Subcutaneous abdominal adipose tissue (tissue), 5 donors: ENCODE measurements around the gene RRAS2.
A peak's percentile ranks its signal among the peaks of the same experiment; 100 is the strongest.

Experiments used
- H3K27ac ChIP-seq: one replicate; pipeline ENCODE4 v1.7.0; 2013; ENCODE audit warnings: low read depth, mild to moderate bottlenecking, inconsistent platforms, low read length, moderate library complexity
- H3K27me3 ChIP-seq, 5 donors: one replicate each; pipeline ENCODE4 v1.7.0; 2013; ENCODE audit warnings: low read length in 5 of 5, inconsistent platforms in 1 of 5; ENCODE audit not compliant: control insufficient read depth in 5 of 5, insufficient read depth in 4 of 5
- H3K36me3 ChIP-seq, 5 donors: one replicate each; pipeline ENCODE4 v1.7.0; 2013; ENCODE audit warnings: low read length in 5 of 5; ENCODE audit not compliant: control insufficient read depth in 5 of 5, insufficient read depth in 5 of 5
- H3K4me1 ChIP-seq, 5 donors: one replicate each; pipeline ENCODE4 v1.7.0; 2013; ENCODE audit warnings: low read length in 5 of 5, mild to moderate bottlenecking in 3 of 5, moderate library complexity in 1 of 5; ENCODE audit not compliant: control insufficient read depth in 5 of 5, insufficient read depth in 5 of 5
- H3K4me3 ChIP-seq, 5 donors: one replicate each; pipeline ENCODE4 v1.7.0; 2013; ENCODE audit warnings: low read length in 5 of 5, low read depth in 1 of 5
- H3K9ac ChIP-seq, 5 donors: one replicate each; pipeline ENCODE4 v1.7.0; 2013; ENCODE audit warnings: low read length in 5 of 5, mild to moderate bottlenecking in 4 of 5, moderate library complexity in 3 of 5
- H3K9me3 ChIP-seq, 5 donors: one replicate each; pipeline ENCODE4 v1.7.0; 2013; ENCODE audit warnings: low read length in 5 of 5; ENCODE audit not compliant: control insufficient read depth in 5 of 5
- donor health status: healthy.
- donor health status: healthy.
- donor health status: healthy.
- donor health status: healthy.
- donor health status: healthy.

RRAS2 gene

DNA sequence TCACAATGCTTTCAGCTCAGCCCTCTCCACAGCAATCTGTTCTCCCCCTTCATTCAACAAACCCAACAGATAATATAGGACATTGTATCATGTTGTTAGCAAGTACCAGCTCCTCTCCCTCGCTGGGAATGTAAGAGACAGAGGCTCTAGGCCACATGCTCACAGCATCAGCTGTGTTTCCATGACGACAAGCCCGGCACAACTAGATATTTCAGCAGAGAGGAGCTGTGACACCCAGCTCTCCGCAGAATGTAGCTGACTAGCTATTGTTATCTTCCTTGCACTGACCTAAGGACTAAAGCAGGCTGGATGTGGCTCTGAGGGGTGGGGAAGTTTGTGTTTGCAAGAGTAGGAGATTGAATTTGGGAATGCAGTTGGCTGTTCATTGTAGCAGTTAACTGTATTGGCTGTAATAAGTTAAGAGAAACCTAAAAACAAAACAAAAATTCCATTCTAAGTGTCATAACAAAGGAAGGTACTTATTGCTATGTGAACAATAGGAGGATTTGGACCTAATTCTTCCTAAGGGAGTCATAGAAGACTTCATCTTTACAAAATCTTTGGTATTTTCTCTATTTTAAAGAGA lies 28.0 kb upstream of the RRAS2 start:
- Histone ChIP-seq H3K27me3 (peaks cover 0 to 3% (median 0%) of the 10 kb centered on the region in 5 donors), H3K9ac (no peak overlapping the region), H3K27ac (no peak overlapping the region)

DNA sequence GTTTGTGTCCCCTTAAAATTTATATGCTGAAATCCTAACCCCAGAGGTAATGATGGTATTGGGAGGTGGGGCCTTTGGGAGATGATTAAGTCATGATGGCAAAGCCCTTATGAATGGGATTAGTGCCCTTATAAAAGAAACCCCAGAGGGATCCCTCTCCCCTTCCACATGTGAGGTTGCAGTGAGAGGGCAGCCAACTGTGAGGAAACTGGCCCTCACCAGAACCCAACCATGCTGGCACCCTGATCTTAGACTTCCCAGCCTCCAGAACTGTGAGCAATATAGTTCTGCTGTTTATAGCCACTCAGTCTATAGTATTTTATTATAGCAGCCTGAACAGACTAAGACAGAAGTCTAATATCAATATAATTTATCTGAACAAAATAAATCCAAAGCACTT lies 27.1 kb upstream of the RRAS2 start:
- H3K27me3 ChIP-seq: peaks cover 0 to 3% (median 0%) of the 10 kb centered on the region in 5 donors
- H3K9me3 ChIP-seq: no peaks in the 10 kb centered on the region
- no peak overlapping the region for H3K9ac ChIP-seq
- peaks cover 3 to 37% (median 23%) of the 10 kb centered on the region in 5 donors for H3K4me1 ChIP-seq
- no peaks in the 10 kb centered on the region for H3K36me3 ChIP-seq
- H3K4me3 ChIP-seq: no peak overlapping the region
- no peak overlapping the region for H3K27ac ChIP-seq

More for the DNA sequence above, 28.0 kb upstream of the RRAS2 start:
- no peaks in the 10 kb centered on the region for H3K36me3 ChIP-seq
- no peaks in the 10 kb centered on the region for H3K9me3 ChIP-seq
- no peak overlapping the region for H3K4me3 ChIP-seq
- peaks cover 3 to 29% (median 17%) of the 10 kb centered on the region in 5 donors for H3K4me1 ChIP-seq

DNA sequence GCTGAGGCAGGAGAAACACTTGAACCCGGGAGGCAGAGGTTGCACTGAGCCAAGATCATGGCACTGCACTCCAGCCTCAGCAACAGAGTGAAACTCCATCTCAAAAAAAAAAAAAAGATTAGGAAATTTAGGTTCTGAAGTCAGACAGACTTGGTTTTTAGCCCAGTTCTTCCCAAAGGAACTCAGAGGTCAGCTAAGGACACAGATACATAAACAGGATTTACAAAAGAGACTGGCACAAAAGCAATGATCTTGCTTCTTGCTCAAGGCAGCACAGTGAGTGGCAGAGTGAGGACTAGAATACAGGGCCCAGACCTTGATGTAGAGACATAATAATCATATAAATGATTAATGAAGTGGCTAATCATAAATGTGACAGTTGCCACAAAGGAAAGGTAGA lies 25.4 kb upstream of the RRAS2 start:
- no peaks in the 10 kb centered on the region for H3K9me3 ChIP-seq
- peaks cover 3 to 41% (median 29%) of the 10 kb centered on the region in 5 donors for H3K4me1 ChIP-seq
- no peak overlapping the region for H3K9ac ChIP-seq
- peaks cover 0 to 5% (median 0%) of the 10 kb centered on the region in 5 donors for H3K27me3 ChIP-seq
- no peaks in the 10 kb centered on the region for H3K36me3 ChIP-seq
- peak overlapping the region; percentile 37 for H3K27ac ChIP-seq
- H3K4me3 ChIP-seq: no peak overlapping the region

DNA sequence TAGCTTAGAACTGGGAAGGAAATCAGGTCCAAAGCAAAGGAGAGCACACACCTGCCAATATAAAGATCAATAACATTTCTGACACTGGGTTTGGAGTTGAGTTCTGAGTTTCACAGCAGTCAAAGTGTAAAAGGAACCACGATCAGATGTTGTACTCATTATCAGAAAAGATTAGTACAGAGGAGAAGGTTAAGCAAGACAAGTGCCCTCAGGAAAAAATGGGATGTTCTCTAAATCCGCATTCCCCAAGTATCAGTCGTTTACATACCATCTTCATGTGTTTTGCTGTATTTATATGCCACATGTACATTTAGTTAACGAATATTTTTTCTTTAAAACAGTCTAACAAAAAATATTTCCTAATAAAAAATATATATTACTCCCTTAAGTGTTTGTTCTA lies 23.0 kb upstream of the RRAS2 start:
- Histone ChIP-seq H3K9ac (peak overlapping the region in 1 of 5 donors; percentile 77), H3K4me3 (peak overlapping the region in 1 of 5 donors; percentile 66)

GRCh38 chr11:14380947-14381561 lies 22.1 kb upstream of the RRAS2 start:
- H3K4me1 ChIP-seq: peaks cover 3 to 36% (median 29%) of the 10 kb centered on the region in 5 donors
- H3K27me3 ChIP-seq: peaks cover 0 to 5% (median 0%) of the 10 kb centered on the region in 5 donors
- peak overlapping the region; percentile 83 for H3K27ac ChIP-seq
- H3K9me3 ChIP-seq: no peaks in the 10 kb centered on the region
- H3K9ac ChIP-seq: peak overlapping the region; percentile 33 to 77 (median 42)
- peak overlapping the region; percentile 31 to 73 (median 62) for H3K4me3 ChIP-seq
- H3K36me3 ChIP-seq: no peaks in the 10 kb centered on the region

More for the DNA sequence above, 23.0 kb upstream of the RRAS2 start:
- H3K27me3 ChIP-seq: peaks cover 0 to 5% (median 0%) of the 10 kb centered on the region in 5 donors
- no peaks in the 10 kb centered on the region for H3K9me3 ChIP-seq
- peaks cover 3 to 39% (median 29%) of the 10 kb centered on the region in 5 donors for H3K4me1 ChIP-seq
- no peaks in the 10 kb centered on the region for H3K36me3 ChIP-seq
- peak overlapping the region; percentile 83 for H3K27ac ChIP-seq

DNA sequence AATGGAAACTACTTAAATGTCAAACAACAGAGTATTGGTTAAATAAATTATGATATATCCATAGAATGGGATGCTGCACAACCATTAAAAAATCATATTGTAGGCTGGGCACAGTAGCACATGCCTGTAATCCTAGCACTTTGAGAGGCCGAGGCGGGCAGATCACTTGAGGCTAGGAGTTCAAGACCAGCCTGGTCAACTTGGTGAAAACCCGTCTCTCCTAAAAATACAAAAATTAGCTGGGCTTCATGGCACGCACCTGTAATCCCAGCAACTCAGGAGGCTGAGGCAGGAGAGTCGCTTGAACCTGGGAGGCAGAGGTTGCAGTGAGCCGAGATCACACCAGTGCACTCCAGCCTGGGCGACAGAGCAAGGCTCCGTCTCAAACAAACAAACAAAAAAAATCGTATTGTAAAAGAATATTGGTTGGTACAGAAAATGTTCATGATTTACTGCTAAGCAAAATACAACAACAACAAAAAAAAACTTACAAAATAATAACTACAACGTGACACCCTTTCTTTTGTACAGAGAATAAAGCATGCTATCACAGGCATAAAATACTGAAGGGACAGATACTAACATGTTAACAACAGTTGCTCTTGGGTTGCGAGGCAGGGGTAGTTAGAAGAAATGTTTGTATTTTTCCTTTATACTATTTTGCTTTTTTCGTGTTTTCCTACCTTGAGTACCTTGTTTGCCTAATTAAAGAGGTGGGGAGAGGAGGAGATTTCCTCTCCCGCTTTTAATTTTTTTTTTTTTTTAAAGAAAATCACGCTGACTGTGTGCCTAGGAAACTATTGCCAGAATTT lies 21.3 kb upstream of the RRAS2 start:
- H3K36me3 ChIP-seq: no peaks in the 10 kb centered on the region
- H3K9me3 ChIP-seq: no peaks in the 10 kb centered on the region
- H3K4me3 ChIP-seq: peak overlapping the region in 4 of 5 donors; percentile 57 to 73 (median 64)
- peaks cover 3 to 35% (median 29%) of the 10 kb centered on the region in 5 donors for H3K4me1 ChIP-seq
- H3K27me3 ChIP-seq: peaks cover 0 to 5% (median 0%) of the 10 kb centered on the region in 5 donors
- H3K9ac ChIP-seq: peak overlapping the region; percentile 33 to 77 (median 42)
- H3K27ac ChIP-seq: peak overlapping the region; percentile 83

DNA sequence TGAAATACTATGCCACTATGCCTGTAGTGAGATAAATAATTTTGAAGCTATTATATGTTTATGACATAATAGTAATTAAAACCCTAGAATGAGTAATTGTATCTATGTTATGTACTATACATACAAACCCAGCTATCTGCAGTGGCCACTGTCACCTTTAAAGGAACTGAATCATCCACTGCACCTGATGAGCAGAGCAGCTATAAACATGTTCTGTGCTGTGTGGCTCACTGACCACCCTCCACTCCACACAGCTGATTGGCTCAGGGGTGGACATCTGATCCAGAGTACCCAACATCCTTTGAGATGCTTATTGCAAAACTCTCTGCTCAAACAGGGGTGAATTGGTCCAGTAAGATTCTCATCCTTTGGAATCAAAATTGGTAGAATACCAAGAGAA lies 19.2 kb upstream of the RRAS2 start:
- Histone ChIP-seq H3K9ac (no peak overlapping the region), H3K9me3 (no peaks in the 10 kb centered on the region), H3K4me1 (peaks cover 0 to 38% (median 20%) of the 10 kb centered on the region in 5 donors), H3K36me3 (no peaks in the 10 kb centered on the region), H3K4me3 (no peak overlapping the region), H3K27me3 (peaks cover 0 to 5% (median 0%) of the 10 kb centered on the region in 5 donors), H3K27ac (no peak overlapping the region)

DNA sequence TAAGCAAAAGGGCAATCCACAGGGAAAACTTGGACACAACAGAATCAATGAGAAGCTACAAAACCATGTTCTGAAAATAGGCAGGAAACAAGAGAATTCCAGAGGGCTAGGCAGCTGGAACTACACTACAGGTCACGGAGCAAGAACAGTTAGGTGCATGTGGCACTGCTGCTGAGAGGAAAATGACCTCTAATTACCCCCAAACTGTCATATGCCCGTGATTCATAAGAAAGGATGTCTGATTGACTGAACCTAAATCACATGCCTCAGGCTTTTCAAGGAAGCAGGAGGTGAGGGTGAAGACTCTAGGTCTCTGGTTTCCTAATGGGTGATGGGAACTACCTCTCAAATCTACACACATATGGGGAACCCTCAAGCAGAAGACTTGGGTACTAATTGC lies 17.9 kb upstream of the RRAS2 start:
- no peak overlapping the region for H3K27ac ChIP-seq
- H3K4me3 ChIP-seq: no peak overlapping the region
- H3K27me3 ChIP-seq: peaks cover 0 to 5% (median 0%) of the 10 kb centered on the region in 5 donors
- H3K36me3 ChIP-seq: no peaks in the 10 kb centered on the region
- H3K9ac ChIP-seq: no peak overlapping the region
- no peaks in the 10 kb centered on the region for H3K9me3 ChIP-seq
- H3K4me1 ChIP-seq: peaks cover 0 to 38% (median 20%) of the 10 kb centered on the region in 5 donors

DNA sequence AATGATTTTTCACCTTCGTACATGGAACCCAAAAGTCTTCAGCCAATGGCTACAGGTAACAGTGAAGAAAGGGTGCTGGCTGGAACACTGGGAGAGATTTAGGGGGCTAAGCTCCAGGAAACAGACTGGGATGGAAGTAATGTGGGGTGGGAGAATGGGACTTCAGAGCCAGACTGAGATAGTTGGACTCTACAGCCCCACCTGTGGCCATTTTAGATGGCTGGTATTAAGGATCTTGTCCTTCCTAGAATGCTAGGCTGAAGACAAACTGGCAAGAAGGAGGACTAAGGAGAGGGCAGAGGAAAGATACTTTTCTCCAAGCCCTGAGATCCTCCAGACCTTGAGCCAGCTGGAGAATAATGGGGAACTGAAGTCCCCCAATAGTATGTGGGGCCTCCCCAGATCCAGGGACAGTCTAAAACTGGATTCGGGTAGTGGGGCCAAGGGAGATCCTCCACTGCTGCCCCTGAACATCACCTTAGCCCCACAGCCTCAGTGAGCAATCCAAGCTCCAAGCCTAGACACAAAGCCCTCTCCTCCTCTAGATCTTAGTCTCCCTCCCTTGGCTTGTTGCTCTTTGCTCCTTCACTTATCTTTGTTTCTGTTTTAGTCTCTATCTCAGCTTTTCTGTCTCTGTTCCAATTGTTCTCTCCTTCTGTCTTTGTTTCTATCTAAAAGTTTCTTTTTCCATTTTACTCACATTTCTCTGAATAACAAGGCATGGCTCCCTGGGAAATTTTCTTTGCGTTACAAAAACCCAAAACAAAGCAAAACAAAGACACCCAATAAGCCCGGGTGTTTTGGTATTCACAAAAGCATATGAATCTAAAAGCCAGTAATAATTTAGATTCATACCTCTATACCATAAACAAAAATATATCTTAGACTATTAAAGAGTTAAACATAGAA lies 16.2 kb upstream of the RRAS2 start:
- no peaks in the 10 kb centered on the region for H3K27me3 ChIP-seq
- H3K9me3 ChIP-seq: no peaks in the 10 kb centered on the region
- H3K27ac ChIP-seq: peak overlapping the region; percentile 96
- peaks cover 0 to 27% (median 8%) of the 10 kb centered on the region in 5 donors for H3K4me1 ChIP-seq
- H3K36me3 ChIP-seq: no peaks in the 10 kb centered on the region
- no peak overlapping the region for H3K4me3 ChIP-seq
- no peak overlapping the region for H3K9ac ChIP-seq
